Measurements from ENCODE around the gene HOXA5.

The HOXA5 gene

GRCh38 chr7:27129729-27130539 lies 13.5 kb downstream of the HOXA5 start (continued):
- TF ChIP-seq, protein P1, sequence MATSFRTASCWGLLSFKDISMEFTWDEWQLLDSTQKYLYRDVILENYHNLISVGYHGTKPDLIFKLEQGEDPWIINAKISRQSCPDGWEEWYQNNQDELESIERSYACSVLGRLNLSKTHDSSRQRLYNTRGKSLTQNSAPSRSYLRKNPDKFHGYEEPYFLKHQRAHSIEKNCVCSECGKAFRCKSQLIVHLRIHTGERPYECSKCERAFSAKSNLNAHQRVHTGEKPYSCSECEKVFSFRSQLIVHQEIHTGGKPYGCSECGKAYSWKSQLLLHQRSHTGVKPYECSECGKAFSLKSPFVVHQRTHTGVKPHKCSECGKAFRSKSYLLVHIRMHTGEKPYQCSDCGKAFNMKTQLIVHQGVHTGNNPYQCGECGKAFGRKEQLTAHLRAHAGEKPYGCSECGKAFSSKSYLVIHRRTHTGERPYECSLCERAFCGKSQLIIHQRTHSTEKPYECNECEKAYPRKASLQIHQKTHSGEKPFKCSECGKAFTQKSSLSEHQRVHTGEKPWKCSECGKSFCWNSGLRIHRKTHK (tag by site-specific recombination; IDR thresholded peaks at IDR 0.05) = no peak
- TF ChIP-seq ZNF776 (tag by site-specific recombination; IDR thresholded peaks at IDR 0.05; ENCODE audit: borderline replicate concordance) = no peak
- TF ChIP-seq ZNF16 (tag by site-specific recombination; IDR thresholded peaks at IDR 0.05; ENCODE audit: low read depth) = no peak
- peak; percentile 97 for TF ChIP-seq SP7 (tag by site-specific recombination; IDR thresholded peaks at IDR 0.05)
- TF ChIP-seq ZNF248 (tag by site-specific recombination; IDR thresholded peaks at IDR 0.05) = no peak
- no peak for TF ChIP-seq ZNF792 (tag by site-specific recombination; IDR thresholded peaks at IDR 0.05)
- TF ChIP-seq ZNF707 (tag by site-specific recombination; IDR thresholded peaks at IDR 0.05) = no peak
- no peak for TF ChIP-seq ZNF529 (tag by site-specific recombination; IDR thresholded peaks at IDR 0.05; ENCODE audit: insufficient replicate concordance)
- peak; percentile 80 for TF ChIP-seq ZNF76 (tag by site-specific recombination; IDR thresholded peaks at IDR 0.05; ENCODE audit: borderline replicate concordance, low read depth)
- no peak for TF ChIP-seq ZNF426 (tag by site-specific recombination; IDR thresholded peaks at IDR 0.05)
- TF ChIP-seq ZNF830 (tag by site-specific recombination; IDR thresholded peaks at IDR 0.05; ENCODE audit: low read depth) = no peak
- no peak for TF ChIP-seq ZNF513 (tag by site-specific recombination; IDR thresholded peaks at IDR 0.05)
- no peak for TF ChIP-seq ZNF600 (tag by site-specific recombination; IDR thresholded peaks at IDR 0.05)
- TF ChIP-seq SCRT1 (tag by site-specific recombination; IDR thresholded peaks at IDR 0.05; ENCODE audit: borderline replicate concordance) = no peak
- TF ChIP-seq, protein P2, sequence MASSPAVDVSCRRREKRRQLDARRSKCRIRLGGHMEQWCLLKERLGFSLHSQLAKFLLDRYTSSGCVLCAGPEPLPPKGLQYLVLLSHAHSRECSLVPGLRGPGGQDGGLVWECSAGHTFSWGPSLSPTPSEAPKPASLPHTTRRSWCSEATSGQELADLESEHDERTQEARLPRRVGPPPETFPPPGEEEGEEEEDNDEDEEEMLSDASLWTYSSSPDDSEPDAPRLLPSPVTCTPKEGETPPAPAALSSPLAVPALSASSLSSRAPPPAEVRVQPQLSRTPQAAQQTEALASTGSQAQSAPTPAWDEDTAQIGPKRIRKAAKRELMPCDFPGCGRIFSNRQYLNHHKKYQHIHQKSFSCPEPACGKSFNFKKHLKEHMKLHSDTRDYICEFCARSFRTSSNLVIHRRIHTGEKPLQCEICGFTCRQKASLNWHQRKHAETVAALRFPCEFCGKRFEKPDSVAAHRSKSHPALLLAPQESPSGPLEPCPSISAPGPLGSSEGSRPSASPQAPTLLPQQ (tag by site-specific recombination; IDR thresholded peaks at IDR 0.05) = 0 out of 2 replicates have a peak, but pooled peaks have one; percentile 48
- TF ChIP-seq ZNF791 (tag by site-specific recombination; IDR thresholded peaks at IDR 0.05) = no peak
- no peak for TF ChIP-seq ZSCAN23 (tag by site-specific recombination; IDR thresholded peaks at IDR 0.05)
- no peak for TF ChIP-seq SP3 (tag by site-specific recombination; IDR thresholded peaks at IDR 0.05)
- no peak for TF ChIP-seq SP2 (tag by site-specific recombination; IDR thresholded peaks at IDR 0.05)
- no peak for TF ChIP-seq TRIM28 (IDR thresholded peaks at IDR 0.05; ENCODE audit: borderline replicate concordance, low read length)
- no peak for TF ChIP-seq ZBTB21 (tag by site-specific recombination; IDR thresholded peaks at IDR 0.05)
- TF ChIP-seq ZNF398 (tag by site-specific recombination; IDR thresholded peaks at IDR 0.05) = no peak
- TF ChIP-seq, protein P3, sequence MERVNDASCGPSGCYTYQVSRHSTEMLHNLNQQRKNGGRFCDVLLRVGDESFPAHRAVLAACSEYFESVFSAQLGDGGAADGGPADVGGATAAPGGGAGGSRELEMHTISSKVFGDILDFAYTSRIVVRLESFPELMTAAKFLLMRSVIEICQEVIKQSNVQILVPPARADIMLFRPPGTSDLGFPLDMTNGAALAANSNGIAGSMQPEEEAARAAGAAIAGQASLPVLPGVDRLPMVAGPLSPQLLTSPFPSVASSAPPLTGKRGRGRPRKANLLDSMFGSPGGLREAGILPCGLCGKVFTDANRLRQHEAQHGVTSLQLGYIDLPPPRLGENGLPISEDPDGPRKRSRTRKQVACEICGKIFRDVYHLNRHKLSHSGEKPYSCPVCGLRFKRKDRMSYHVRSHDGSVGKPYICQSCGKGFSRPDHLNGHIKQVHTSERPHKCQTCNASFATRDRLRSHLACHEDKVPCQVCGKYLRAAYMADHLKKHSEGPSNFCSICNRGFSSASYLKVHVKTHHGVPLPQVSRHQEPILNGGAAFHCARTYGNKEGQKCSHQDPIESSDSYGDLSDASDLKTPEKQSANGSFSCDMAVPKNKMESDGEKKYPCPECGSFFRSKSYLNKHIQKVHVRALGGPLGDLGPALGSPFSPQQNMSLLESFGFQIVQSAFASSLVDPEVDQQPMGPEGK (tag by site-specific recombination; IDR thresholded peaks at IDR 0.05) = peak; percentile 38
- no peak for TF ChIP-seq ZNF140 (tag by site-specific recombination; IDR thresholded peaks at IDR 0.05)
- no peak for TF ChIP-seq ZNF621 (tag by site-specific recombination; IDR thresholded peaks at IDR 0.05)
- no peak for TF ChIP-seq KLF9 (tag by site-specific recombination; IDR thresholded peaks at IDR 0.05; ENCODE audit: low read depth)
- TF ChIP-seq KLF10 (tag by site-specific recombination; IDR thresholded peaks at IDR 0.05) = peak; percentile 80; the same call in 1 of the 2 replicates
- TF ChIP-seq, protein P4, sequence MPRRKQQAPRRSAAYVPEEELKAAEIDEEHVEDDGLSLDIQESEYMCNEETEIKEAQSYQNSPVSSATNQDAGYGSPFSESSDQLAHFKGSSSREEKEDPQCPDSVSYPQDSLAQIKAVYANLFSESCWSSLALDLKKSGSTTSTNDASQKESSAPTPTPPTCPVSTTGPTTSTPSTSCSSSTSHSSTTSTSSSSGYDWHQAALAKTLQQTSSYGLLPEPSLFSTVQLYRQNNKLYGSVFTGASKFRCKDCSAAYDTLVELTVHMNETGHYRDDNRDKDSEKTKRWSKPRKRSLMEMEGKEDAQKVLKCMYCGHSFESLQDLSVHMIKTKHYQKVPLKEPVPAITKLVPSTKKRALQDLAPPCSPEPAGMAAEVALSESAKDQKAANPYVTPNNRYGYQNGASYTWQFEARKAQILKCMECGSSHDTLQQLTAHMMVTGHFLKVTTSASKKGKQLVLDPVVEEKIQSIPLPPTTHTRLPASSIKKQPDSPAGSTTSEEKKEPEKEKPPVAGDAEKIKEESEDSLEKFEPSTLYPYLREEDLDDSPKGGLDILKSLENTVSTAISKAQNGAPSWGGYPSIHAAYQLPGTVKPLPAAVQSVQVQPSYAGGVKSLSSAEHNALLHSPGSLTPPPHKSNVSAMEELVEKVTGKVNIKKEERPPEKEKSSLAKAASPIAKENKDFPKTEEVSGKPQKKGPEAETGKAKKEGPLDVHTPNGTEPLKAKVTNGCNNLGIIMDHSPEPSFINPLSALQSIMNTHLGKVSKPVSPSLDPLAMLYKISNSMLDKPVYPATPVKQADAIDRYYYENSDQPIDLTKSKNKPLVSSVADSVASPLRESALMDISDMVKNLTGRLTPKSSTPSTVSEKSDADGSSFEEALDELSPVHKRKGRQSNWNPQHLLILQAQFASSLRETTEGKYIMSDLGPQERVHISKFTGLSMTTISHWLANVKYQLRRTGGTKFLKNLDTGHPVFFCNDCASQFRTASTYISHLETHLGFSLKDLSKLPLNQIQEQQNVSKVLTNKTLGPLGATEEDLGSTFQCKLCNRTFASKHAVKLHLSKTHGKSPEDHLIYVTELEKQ (tag by site-specific recombination; IDR thresholded peaks at IDR 0.05; ENCODE audit: borderline replicate concordance) = no peak
